ENCODE data around the gene SETDB2.

Gene SETDB2

GRCh38 chr13:49444524-49445395, 686 bp downstream of the SETDB2 start:
- DNase-seq (ENCODE audit: extremely low read depth, insufficient read length): peak; percentile 29

GRCh38 chr13:49446473-49446872, 2.4 kb downstream of the SETDB2 start:
- Histone ChIP-seq H3K27me3 (replicated peaks; ENCODE audit: control insufficient read depth, insufficient read depth, low read length) (no peaks in the 10 kb centered on the region), H3K36me3 (ENCODE audit: control insufficient read depth, insufficient read depth, low read length) (no peaks in the 10 kb centered on the region), H3K4me3 (replicated peaks; ENCODE audit: low read depth, low read length) (no peak overlapping the region)
- no peak for DNase-seq (ENCODE audit: extremely low read depth, insufficient read length)
- TF ChIP-seq, protein P1, sequence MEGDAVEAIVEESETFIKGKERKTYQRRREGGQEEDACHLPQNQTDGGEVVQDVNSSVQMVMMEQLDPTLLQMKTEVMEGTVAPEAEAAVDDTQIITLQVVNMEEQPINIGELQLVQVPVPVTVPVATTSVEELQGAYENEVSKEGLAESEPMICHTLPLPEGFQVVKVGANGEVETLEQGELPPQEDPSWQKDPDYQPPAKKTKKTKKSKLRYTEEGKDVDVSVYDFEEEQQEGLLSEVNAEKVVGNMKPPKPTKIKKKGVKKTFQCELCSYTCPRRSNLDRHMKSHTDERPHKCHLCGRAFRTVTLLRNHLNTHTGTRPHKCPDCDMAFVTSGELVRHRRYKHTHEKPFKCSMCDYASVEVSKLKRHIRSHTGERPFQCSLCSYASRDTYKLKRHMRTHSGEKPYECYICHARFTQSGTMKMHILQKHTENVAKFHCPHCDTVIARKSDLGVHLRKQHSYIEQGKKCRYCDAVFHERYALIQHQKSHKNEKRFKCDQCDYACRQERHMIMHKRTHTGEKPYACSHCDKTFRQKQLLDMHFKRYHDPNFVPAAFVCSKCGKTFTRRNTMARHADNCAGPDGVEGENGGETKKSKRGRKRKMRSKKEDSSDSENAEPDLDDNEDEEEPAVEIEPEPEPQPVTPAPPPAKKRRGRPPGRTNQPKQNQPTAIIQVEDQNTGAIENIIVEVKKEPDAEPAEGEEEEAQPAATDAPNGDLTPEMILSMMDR (IDR thresholded peaks at IDR 0.05; ENCODE audit: insufficient read depth, low read length, poor library complexity, severe bottlenecking): no peak

More at GRCh38 chr13:49444524-49445395, 686 bp downstream of the SETDB2 start:
- Histone ChIP-seq H3K36me3 (ENCODE audit: control insufficient read depth, insufficient read depth, low read length) (no peaks in the 10 kb centered on the region), H3K27me3 (replicated peaks; ENCODE audit: control insufficient read depth, insufficient read depth, low read length) (no peaks in the 10 kb centered on the region), H3K4me3 (replicated peaks; ENCODE audit: low read depth, low read length) (peak overlapping the region; percentile 67)
- TF ChIP-seq, protein P1 (IDR thresholded peaks at IDR 0.05; ENCODE audit: insufficient read depth, low read length, poor library complexity, severe bottlenecking): no peak

DNA sequence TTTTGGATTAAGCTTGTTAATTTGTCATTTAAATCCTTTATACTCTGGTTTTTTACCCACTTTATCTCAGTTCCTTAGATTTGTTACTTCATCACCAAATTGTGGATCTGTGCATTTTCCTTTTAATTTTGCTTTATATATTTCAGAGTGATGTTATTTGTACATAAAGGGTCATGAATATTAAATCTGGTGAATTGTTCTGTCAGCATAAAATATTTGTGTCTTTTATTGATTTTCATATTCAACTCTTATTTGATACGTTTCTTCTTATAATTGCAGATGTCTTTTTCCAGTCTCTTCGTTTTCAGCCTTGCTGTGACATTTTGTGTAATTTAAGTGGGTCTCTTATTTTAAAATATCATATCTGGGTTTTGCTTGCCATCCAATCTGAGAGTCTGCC, 4.7 kb downstream of the SETDB2 start:
- Histone ChIP-seq H3K4me3 (replicated peaks; ENCODE audit: low read depth, low read length) (no peak overlapping the region), H3K36me3 (ENCODE audit: control insufficient read depth, insufficient read depth, low read length) (no peaks in the 10 kb centered on the region), H3K27me3 (replicated peaks; ENCODE audit: control insufficient read depth, insufficient read depth, low read length) (no peaks in the 10 kb centered on the region)
- TF ChIP-seq, protein P1 (IDR thresholded peaks at IDR 0.05; ENCODE audit: insufficient read depth, low read length, poor library complexity, severe bottlenecking): no peak
- DNase-seq (ENCODE audit: extremely low read depth, insufficient read length): no peak

GRCh38 chr13:49450105-49450819, 6.2 kb downstream of the SETDB2 start:
- no peaks in the 10 kb centered on the region for H3K27me3 ChIP-seq (replicated peaks; ENCODE audit: control insufficient read depth, insufficient read depth, low read length)
- H3K4me3 ChIP-seq (replicated peaks; ENCODE audit: low read depth, low read length): no peak overlapping the region
- DNase-seq (ENCODE audit: extremely low read depth, insufficient read length): no peak
- TF ChIP-seq, protein P1 (IDR thresholded peaks at IDR 0.05; ENCODE audit: insufficient read depth, low read length, poor library complexity, severe bottlenecking): no peak
- H3K36me3 ChIP-seq (ENCODE audit: control insufficient read depth, insufficient read depth, low read length): no peaks in the 10 kb centered on the region

- no peaks in the 10 kb centered on the region for H3K36me3 ChIP-seq (ENCODE audit: control insufficient read depth, insufficient read depth, low read length)
- TF ChIP-seq, protein P1 (IDR thresholded peaks at IDR 0.05; ENCODE audit: insufficient read depth, low read length, poor library complexity, severe bottlenecking): no peak
Measured at GRCh38 chr13:49452725-49453457, 8.8 kb downstream of the SETDB2 start.

More at GRCh38 chr13:49452725-49453457, 8.8 kb downstream of the SETDB2 start:
- no peak overlapping the region for H3K4me3 ChIP-seq (replicated peaks; ENCODE audit: low read depth, low read length)
- no peaks in the 10 kb centered on the region for H3K27me3 ChIP-seq (replicated peaks; ENCODE audit: control insufficient read depth, insufficient read depth, low read length)
- DNase-seq (ENCODE audit: extremely low read depth, insufficient read length): no peak
